Measurements from ENCODE around the gene PPP1R16B.
"Not testable (repeated sequence)": the region's sequence is repeated elsewhere in the genome, so short reads cannot be mapped to it uniquely, and the experiment has no call there.

PPP1R16B gene

GRCh38 chr20:38794057-38794456 is 11.4 kb upstream of the PPP1R16B start:
- DNase-seq: not testable (repeated sequence)

GRCh38 chr20:38798266-38798665 is 7.2 kb upstream of the PPP1R16B start:
- no peak for DNase-seq

- no peak for DNase-seq
These were observed 6.3 kb upstream of the PPP1R16B start for GRCh38 chr20:38799203-38799602.

GRCh38 chr20:38800882-38801281 is 4.6 kb upstream of the PPP1R16B start:
- DNase-seq: no peak

- no peak for DNase-seq
These were observed 1.3 kb upstream of the PPP1R16B start for GRCh38 chr20:38804221-38804620.

GRCh38 chr20:38804682-38805501 is 605 bp upstream of the PPP1R16B start:
- no peak for DNase-seq

- no peak for DNase-seq
These were observed 709 bp downstream of the PPP1R16B start for GRCh38 chr20:38805958-38806854.

- DNase-seq: no peak
These were observed 1.6 kb downstream of the PPP1R16B start for GRCh38 chr20:38806855-38807655.

GRCh38 chr20:38809942-38810341 is 4.4 kb downstream of the PPP1R16B start:
- no peak for DNase-seq

GRCh38 chr20:38810926-38811630 is 5.6 kb downstream of the PPP1R16B start:
- DNase-seq: no peak

GRCh38 chr20:38811769-38812168 is 6.3 kb downstream of the PPP1R16B start:
- no peak for DNase-seq

- DNase-seq: no peak
These were observed 6.7 kb downstream of the PPP1R16B start for GRCh38 chr20:38812182-38812581.

- peak; percentile 41 for DNase-seq
These were observed 7.4 kb downstream of the PPP1R16B start for GRCh38 chr20:38812709-38813573.

- DNase-seq: not testable (repeated sequence)
These were observed 8.1 kb downstream of the PPP1R16B start for GRCh38 chr20:38813574-38813962.

- DNase-seq: no peak
These were observed 9.9 kb downstream of the PPP1R16B start for GRCh38 chr20:38815446-38815845.

- no peak for DNase-seq
These were observed 12.9 kb downstream of the PPP1R16B start for GRCh38 chr20:38818113-38819065.

- no peak for DNase-seq
These were observed 20.0 kb downstream of the PPP1R16B start for GRCh38 chr20:38825571-38825900.

- DNase-seq: no peak
These were observed 20.6 kb downstream of the PPP1R16B start for GRCh38 chr20:38825901-38826625.

- no peak for DNase-seq
These were observed 22.3 kb downstream of the PPP1R16B start for GRCh38 chr20:38827770-38828281.

All from NCI-H1694 (cell line).